ENCODE data around the gene PLEKHG4.

GRCh38 chr16:67268136-67268579 is 11.2 kb upstream of the PLEKHG4 start:
- TF ChIP-seq CTCF (IDR thresholded peaks at IDR 0.05) (no peak), POLR2A (IDR thresholded peaks at IDR 0.05) (no peak)
